ENCODE data around the gene FBXL17.

GRCh38 chr5:108387758-108388157, 5.9 kb upstream of the FBXL17 start:
- TF ChIP-seq CTCF (IDR thresholded peaks at IDR 0.05; ENCODE audit: insufficient read depth, low read depth, low read length) (no peak), EZH2 (IDR thresholded peaks at IDR 0.05; ENCODE audit: insufficient read depth, low read length) (no peak)
